Kidney (tissue), 14 donors: ENCODE results near the gene IL1RAPL2. TPM values are rescaled to one million over a fixed set of nuclear protein-coding genes. Genes with fewer than 3 reads are reported as not detected.
A peak's percentile ranks its signal among the peaks of the same experiment; 100 is the strongest.
"Not testable (repeated sequence)": the region's sequence is repeated elsewhere in the genome, so short reads cannot be mapped to it uniquely, and the experiment has no call there.

Source experiments
- DNase-seq, 5 donors: peaks; one replicate each; pipeline ENCODE4 v3.0.0-alpha.2; 2013 to 2020
- FAIRE-seq: peaks from 2 replicates; lab custom pipeline; 2012; peaks lifted over from hg19 to GRCh38; lab: Jason Lieb, UNC
- H3K27ac ChIP-seq, 2 donors: one replicate each; pipeline ENCODE4 v1.7.0; 2013; ENCODE audit warnings: low read depth in 2 of 2, low read length in 2 of 2, inconsistent platforms in 1 of 2
- H3K27me3 ChIP-seq: one replicate; pipeline ENCODE4 v1.7.1; 2013; ENCODE audit warnings: low read length, inconsistent platforms; ENCODE audit not compliant: control insufficient read depth, insufficient read depth
- H3K36me3 ChIP-seq, 3 donors: one replicate each; pipeline versions ENCODE4 v1.7.0 to v1.7.1; 2013; ENCODE audit warnings: low read length in 3 of 3, control low read depth in 1 of 3, inconsistent platforms in 1 of 3; ENCODE audit not compliant: insufficient read depth in 3 of 3, control insufficient read depth in 2 of 3
- H3K4me1 ChIP-seq, 3 donors: one replicate each; pipeline versions ENCODE4 v1.7.0 to v1.7.1; 2013; ENCODE audit warnings: low read length in 3 of 3, inconsistent platforms in 1 of 3, low read depth in 1 of 3; ENCODE audit not compliant: control insufficient read depth in 2 of 3, insufficient read depth in 2 of 3
- H3K4me3 ChIP-seq, 3 donors: one replicate each; pipeline versions ENCODE4 v1.7.0 to v1.8.1; 2013; ENCODE audit warnings: low read length in 3 of 3, control low read depth in 1 of 3, inconsistent platforms in 1 of 3
- H3K9ac ChIP-seq, 3 donors: one replicate each; pipeline versions ENCODE4 v1.7.0 to v1.7.1; 2013; ENCODE audit warnings: low read length in 3 of 3, control low read depth in 1 of 3, inconsistent platforms in 1 of 3
- H3K9me3 ChIP-seq, 3 donors: one replicate each; pipeline versions ENCODE4 v1.7.0 to v1.7.1; 2013; ENCODE audit warnings: low read length in 3 of 3, control low read depth in 1 of 3, inconsistent platforms in 1 of 3; ENCODE audit not compliant: control insufficient read depth in 2 of 3, insufficient read depth in 1 of 3
- intact Hi-C: fragments of 100-400 bp; cut with DNase I; formaldehyde crosslinking; loops from one replicate; pipeline ENCODE4 v1.11.1; 2022
- polyA plus RNA-seq: library from polyadenylated mRNA; stranded (reverse); fragments of 350-450 nt; fragmentation: Illumina TruSeq; extraction: RNeasy Lipid Tissue Mini Kit (QIAGEN cat#74804); gene quantifications from one replicate; pipeline ENCODE4 v1.2.3, GENCODE V29; 2014; ENCODE audit warnings: low read depth, low replicate concordance; ENCODE audit not compliant: insufficient read depth
- total RNA-seq: library from RNA; stranded (reverse); fragmentation: NEBNext Ultra II Directional; extraction: Animal tissue kit (Norgen Biotek cat#: 25700); gene quantifications from one replicate; pipeline ENCODE4 v1.2.1, GENCODE V29; 2021
- TF ChIP-seq, protein P1 (sequence below): IDR thresholded peaks from 3 replicates; pipeline ENCODE4 v1.5.1; 2012; ENCODE audit warnings: mild to moderate bottlenecking, moderate library complexity, borderline replicate concordance; ENCODE audit not compliant: insufficient read depth; ENCODE audit errors: extremely low read depth
- donor health status: control.
- donor health status: control.
- donor health status: control.
- donor health status: control.
- donor health status: control.
- donor health status: DM: yes; HTN: yes; CAD: no.
- donor health status: Normal renal cell carcinoma (clear cell type).

The IL1RAPL2 gene
- total and polyA plus RNA-seq, 2 donors from 2014 or later: 0.13 to 0.25 TPM

DNA sequence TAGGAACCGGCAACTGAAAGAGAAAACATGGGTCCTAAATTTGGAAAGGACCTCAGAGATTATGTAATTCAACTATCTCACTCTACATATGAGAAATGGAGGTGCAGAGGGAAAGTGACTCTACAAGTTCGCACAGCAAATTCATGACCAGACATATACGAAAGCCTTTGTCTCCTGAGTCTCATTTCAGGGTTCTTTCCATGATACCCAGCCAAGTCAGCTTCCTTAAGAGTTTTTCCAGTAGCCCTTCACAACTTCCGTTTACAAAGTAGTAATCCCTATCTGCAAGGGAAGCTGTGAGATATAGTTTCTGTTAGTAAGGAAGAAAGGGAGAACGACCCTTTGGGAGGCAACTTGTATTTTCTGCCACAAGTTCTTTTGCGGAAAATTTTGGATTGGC lies 543.9 kb downstream of the IL1RAPL2 start:
- H3K36me3 ChIP-seq: no peaks in the 10 kb centered on the region
- H3K27ac ChIP-seq: no peak overlapping the region
- FAIRE-seq (no peak), DNase-seq (no peak)
- TF ChIP-seq, protein P1, sequence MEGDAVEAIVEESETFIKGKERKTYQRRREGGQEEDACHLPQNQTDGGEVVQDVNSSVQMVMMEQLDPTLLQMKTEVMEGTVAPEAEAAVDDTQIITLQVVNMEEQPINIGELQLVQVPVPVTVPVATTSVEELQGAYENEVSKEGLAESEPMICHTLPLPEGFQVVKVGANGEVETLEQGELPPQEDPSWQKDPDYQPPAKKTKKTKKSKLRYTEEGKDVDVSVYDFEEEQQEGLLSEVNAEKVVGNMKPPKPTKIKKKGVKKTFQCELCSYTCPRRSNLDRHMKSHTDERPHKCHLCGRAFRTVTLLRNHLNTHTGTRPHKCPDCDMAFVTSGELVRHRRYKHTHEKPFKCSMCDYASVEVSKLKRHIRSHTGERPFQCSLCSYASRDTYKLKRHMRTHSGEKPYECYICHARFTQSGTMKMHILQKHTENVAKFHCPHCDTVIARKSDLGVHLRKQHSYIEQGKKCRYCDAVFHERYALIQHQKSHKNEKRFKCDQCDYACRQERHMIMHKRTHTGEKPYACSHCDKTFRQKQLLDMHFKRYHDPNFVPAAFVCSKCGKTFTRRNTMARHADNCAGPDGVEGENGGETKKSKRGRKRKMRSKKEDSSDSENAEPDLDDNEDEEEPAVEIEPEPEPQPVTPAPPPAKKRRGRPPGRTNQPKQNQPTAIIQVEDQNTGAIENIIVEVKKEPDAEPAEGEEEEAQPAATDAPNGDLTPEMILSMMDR: no peak
- H3K9me3 ChIP-seq: no peaks in the 10 kb centered on the region
- H3K4me3 ChIP-seq: no peak overlapping the region
- intact Hi-C loops: no loop called here
- no peaks in the 10 kb centered on the region for H3K27me3 ChIP-seq
- H3K9ac ChIP-seq: no peak overlapping the region
- H3K4me1 ChIP-seq: no peaks in the 10 kb centered on the region

GRCh38 chrX:105114554-105115130 lies 548.6 kb downstream of the IL1RAPL2 start:
- no peak overlapping the region for H3K27ac ChIP-seq
- no peaks in the 10 kb centered on the region for H3K36me3 ChIP-seq
- intact Hi-C loops: no loop called here
- FAIRE-seq (no peak), DNase-seq (no peak)
- no peak overlapping the region for H3K4me3 ChIP-seq
- TF ChIP-seq, protein P1: no peak
- no peaks in the 10 kb centered on the region for H3K9me3 ChIP-seq
- H3K27me3 ChIP-seq: no peaks in the 10 kb centered on the region
- no peak overlapping the region for H3K9ac ChIP-seq
- H3K4me1 ChIP-seq: no peaks in the 10 kb centered on the region

- H3K4me3 ChIP-seq, FAIRE-seq, intact Hi-C loops, H3K27ac ChIP-seq, H3K27me3 ChIP-seq, H3K4me1 ChIP-seq, H3K9ac ChIP-seq, H3K36me3 ChIP-seq, H3K9me3 ChIP-seq: not testable (repeated sequence)
- peak in 1 of 5 donors; percentile 55 for DNase-seq
Measured at GRCh38 chrX:105115596-105116320, 549.8 kb downstream of the IL1RAPL2 start.

- Histone ChIP-seq H3K4me3 (no peak overlapping the region), H3K36me3 (no peaks in the 10 kb centered on the region), H3K27ac (no peak overlapping the region), H3K4me1 (no peaks in the 10 kb centered on the region), H3K27me3 (no peaks in the 10 kb centered on the region), H3K9me3 (no peaks in the 10 kb centered on the region), H3K9ac (no peak overlapping the region)
- intact Hi-C loops: no loop called here
- TF ChIP-seq, protein P1: no peak
- FAIRE-seq (peak; percentile 82), DNase-seq (no peak)
Measured at GRCh38 chrX:105116486-105116885, 550.5 kb downstream of the IL1RAPL2 start.
